Psoas muscle (tissue), 8 donors: ENCODE results near the gene ATG5. TPM values are rescaled to one million over a fixed set of nuclear protein-coding genes. Genes with fewer than 3 reads are reported as not detected.

Source experiments
- ATAC-seq, 4 donors: fragments of 200-7000 bp; cut with Tn5 transposase; one replicate each; pipeline ENCODE4 v1.9.1; 2020; ENCODE audit warnings: moderate library complexity in 3 of 4, mild to moderate bottlenecking in 2 of 4
- DNase-seq, 2 donors: peaks; one replicate each; pipeline ENCODE4 v3.0.0-alpha.2; 2020
- H3K27ac ChIP-seq: fragments of 200-600 bp; one replicate; pipeline ENCODE4 v1.8.0; 2022
- H3K27me3 ChIP-seq, 3 donors: fragments of 200-600 bp in 1 of 3; one replicate each; pipeline versions ENCODE4 v1.6.1 to v1.8.0; 2013 to 2022; ENCODE audit warnings: low read length in 2 of 3, mild to moderate bottlenecking in 2 of 3, moderate library complexity in 1 of 3; ENCODE audit not compliant: insufficient read depth in 3 of 3
- H3K36me3 ChIP-seq, 2 donors: fragments of 200-600 bp in 1 of 2; one replicate each; pipeline versions ENCODE4 v1.6.1 to v1.8.0; 2013 to 2022; ENCODE audit warnings: low read depth in 1 of 2, mild to moderate bottlenecking in 1 of 2, moderate library complexity in 1 of 2; ENCODE audit not compliant: insufficient read depth in 1 of 2
- H3K4me1 ChIP-seq: fragments of 200-600 bp; one replicate; pipeline ENCODE4 v1.8.0; 2022
- H3K4me3 ChIP-seq: fragments of 200-600 bp; one replicate; pipeline ENCODE4 v1.8.0; 2022; ENCODE audit warnings: mild to moderate bottlenecking
- H3K9me3 ChIP-seq: fragments of 200-600 bp; one replicate; pipeline ENCODE4 v1.8.0; 2022
- whole genome bisulfite sequencing, 3 donors: extraction: QIAGEN DNeasy Blood & Tissue Kit; methylation state at CpG; one replicate each; pipeline versions ENCODE4 v1.1.6 to v1.1.7; 2013; 5-methylcytosine and 5-hydroxymethylcytosine counted together
- intact Hi-C, 2 donors: fragments of 100-400 bp; cut with DNase I; formaldehyde crosslinking; loops; one replicate each; pipeline versions ENCODE4 v1.11.0 to v1.14.2; 2022
- long read RNA-seq, 2 donors: library from polyadenylated mRNA; unstranded; transcript quantifications; one replicate each; pipeline ENCODE4 v2.0.0, GENCODE V29; 2021
- polyA plus RNA-seq, 3 donors: library from polyadenylated mRNA; stranded (reverse); fragments of 200-250 nt; gene quantifications; one replicate each; pipeline ENCODE4 v1.2.3, GENCODE V29; 2013
- total RNA-seq, 4 donors: library from RNA; stranded (reverse); fragmentation: NEBNext Ultra II Directional in 2 of 4; extraction: Animal tissue kit (Norgen Biotek cat#: 25700) in 2 of 4; gene quantifications; one replicate each; pipeline versions ENCODE4 v1.2.1 to v1.2.4, GENCODE V29; 2021 to 2023
- TF ChIP-seq, protein P1 (sequence below): fragments of 200-600 bp; IDR thresholded peaks from one replicate; pipeline ENCODE4 v1.8.0; 2022; ENCODE audit warnings: antibody characterized with exemption
- donor health status: healthy with polysubstance abuse.
- donor health status: DM: no; HTN: no; CAD: no; lungs with moderate emphysema.
- donor health status: Bipolar disorder and iron deficiency.
- donor health status: healthy.
- donor health status: DM: yes; HTN: yes; CAD: no.
- donor health status: DM: no; HTN: no; CAD: no.
- donor health status: DM: no; HTN: no; CAD: no.
- donor health status: DM: yes; HTN: yes; CAD: no.

ATG5 gene
- total RNA-seq (10 to 100 TPM; 16.2 to 22.1 (median 18.6) TPM), polyA plus RNA-seq (10 to 100 TPM; 13.5 to 35.7 (median 28.9) TPM)
- long read RNA-seq, donor 1, transcript ATG5-204 (8 exons, 3,216 nt) = major isoform, 14 of 20 reads
- long read RNA-seq, donor 1, transcript ATG5-208 (7 exons, 3,035 nt) = minor isoform, 5 of 20 reads
- long read RNA-seq, donor 1, partial matches to known transcripts = 0 of 20 reads
- long read RNA-seq, donor 1, other reads (novel, unspliced or antisense) = 1 of 20 reads
- long read RNA-seq, donor 2, transcript ATG5-208 (7 exons, 3,035 nt) = minor isoform, 11 of 45 reads
- long read RNA-seq, donor 2, transcript ATG5-204 (8 exons, 3,216 nt) = major isoform, 28 of 45 reads
- long read RNA-seq, donor 2, partial matches to known transcripts = 2 of 45 reads
- long read RNA-seq, donor 2, other reads (novel, unspliced or antisense) = 4 of 45 reads

DNA sequence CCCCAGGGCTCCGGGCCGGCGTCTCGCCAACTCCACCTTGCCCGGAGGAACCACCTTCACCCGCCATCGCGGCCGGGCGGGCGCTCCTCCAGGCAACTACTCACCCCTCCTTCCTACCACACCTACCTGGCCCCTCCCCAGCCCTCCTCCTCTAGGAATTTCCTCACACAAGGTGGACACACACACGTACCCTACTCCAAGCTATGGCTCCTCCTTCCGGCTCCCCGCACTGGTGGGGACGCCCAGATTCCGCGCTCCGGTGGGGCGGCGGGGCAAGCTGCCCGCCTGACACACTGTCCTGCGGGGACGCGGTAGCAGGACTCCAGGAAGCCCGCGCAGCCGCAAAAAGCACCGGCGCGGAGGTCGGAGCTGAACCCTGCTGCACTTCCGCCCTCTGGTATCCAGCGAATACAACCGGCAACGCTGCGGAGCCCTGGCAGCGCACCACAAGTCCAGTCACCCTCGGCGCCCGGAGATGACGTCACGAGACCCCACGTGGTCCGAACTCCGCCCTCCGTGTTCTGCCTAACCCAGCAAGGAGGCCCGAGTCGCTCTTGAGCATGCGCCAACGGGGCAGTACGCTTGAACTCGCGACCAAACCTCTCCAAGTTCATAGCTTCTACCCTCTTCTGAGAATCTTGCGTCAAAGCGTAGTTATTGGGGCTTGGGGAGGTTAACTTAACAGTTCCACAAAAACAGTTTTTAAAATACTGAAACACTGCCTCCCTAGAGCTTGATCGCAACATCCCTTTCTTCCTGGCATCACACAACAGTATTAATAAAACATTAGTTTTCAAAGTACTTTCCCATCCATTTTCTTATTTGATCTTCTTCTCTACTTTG, at the start of gene ATG5:
TSS of gene ATG5 (minus strand) at position 425 of the 843 bp plus-strand sequence. CDS start 9,552 bp downstream, outside the sequence.
- Histone ChIP-seq H3K27ac (peak within 1 kb of the TSS; percentile 92), H3K4me3 (peak within 1 kb of the TSS; percentile 88), H3K9me3 (no peaks in the 10 kb centered on the region), H3K27me3 (peaks cover 0 to 4% (median 3%) of the 10 kb centered on the region in 3 donors), H3K36me3 (no peaks in the 10 kb centered on the region), H3K4me1 (peaks cover 8% of the 10 kb centered on the region)
- ATAC-seq (peak; percentile 96 to 99 (median 96)), DNase-seq (peak; percentile 100)
- TF ChIP-seq, protein P1, sequence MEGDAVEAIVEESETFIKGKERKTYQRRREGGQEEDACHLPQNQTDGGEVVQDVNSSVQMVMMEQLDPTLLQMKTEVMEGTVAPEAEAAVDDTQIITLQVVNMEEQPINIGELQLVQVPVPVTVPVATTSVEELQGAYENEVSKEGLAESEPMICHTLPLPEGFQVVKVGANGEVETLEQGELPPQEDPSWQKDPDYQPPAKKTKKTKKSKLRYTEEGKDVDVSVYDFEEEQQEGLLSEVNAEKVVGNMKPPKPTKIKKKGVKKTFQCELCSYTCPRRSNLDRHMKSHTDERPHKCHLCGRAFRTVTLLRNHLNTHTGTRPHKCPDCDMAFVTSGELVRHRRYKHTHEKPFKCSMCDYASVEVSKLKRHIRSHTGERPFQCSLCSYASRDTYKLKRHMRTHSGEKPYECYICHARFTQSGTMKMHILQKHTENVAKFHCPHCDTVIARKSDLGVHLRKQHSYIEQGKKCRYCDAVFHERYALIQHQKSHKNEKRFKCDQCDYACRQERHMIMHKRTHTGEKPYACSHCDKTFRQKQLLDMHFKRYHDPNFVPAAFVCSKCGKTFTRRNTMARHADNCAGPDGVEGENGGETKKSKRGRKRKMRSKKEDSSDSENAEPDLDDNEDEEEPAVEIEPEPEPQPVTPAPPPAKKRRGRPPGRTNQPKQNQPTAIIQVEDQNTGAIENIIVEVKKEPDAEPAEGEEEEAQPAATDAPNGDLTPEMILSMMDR = no peak
- intact Hi-C loops = no loop called here
- 1% methylated on average over 55 to 56 of the region's 56 CpGs for WGBS, 3 donors

DNA sequence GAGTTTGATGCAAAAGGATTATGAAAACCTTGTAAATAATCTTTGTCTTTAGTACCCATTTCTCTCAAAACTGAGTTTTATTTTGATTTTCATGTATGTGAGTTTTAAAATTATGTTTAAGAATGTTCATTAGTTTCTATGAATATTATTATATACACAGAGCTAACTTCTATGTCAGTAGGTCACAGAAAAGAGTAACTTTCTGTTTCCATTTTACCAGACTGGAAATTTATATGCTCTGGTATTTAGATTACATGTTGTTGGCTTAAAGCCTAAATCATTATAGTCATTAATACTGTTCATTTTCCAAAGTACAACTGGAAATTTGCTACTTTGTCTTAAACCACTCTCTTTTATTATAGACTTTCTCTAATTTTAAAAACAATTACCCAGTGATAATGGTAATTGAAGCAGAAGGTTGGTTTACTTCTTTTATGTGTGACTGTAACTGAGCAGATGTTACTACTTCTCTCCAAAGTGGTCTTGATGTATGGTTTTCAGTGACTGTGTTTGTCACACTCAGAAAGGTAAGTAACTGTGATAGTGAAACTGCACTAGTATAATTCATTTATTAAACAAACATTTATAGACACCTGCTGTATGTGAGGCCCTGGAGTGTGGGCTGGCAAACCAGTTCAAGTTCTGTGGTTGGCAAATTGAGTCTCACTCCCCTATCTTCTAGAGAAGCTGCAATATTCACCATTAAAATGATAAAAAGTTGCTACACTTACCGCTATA, 48.1 kb upstream of the ATG5 start:
- DNase-seq (no peak), ATAC-seq (no peak)
- WGBS, 3 donors = 95 to 100% (median 97%) methylated on average over 1 of the region's 1 CpG
- Histone ChIP-seq H3K27ac (no peak overlapping the region), H3K4me3 (no peak overlapping the region), H3K9me3 (no peaks in the 10 kb centered on the region), H3K36me3 (no peaks in the 10 kb centered on the region), H3K27me3 (peaks cover 0 to 4% (median 0%) of the 10 kb centered on the region in 3 donors), H3K4me1 (no peaks in the 10 kb centered on the region)
- TF ChIP-seq, protein P1 = no peak
- intact Hi-C loops = no loop called here

DNA sequence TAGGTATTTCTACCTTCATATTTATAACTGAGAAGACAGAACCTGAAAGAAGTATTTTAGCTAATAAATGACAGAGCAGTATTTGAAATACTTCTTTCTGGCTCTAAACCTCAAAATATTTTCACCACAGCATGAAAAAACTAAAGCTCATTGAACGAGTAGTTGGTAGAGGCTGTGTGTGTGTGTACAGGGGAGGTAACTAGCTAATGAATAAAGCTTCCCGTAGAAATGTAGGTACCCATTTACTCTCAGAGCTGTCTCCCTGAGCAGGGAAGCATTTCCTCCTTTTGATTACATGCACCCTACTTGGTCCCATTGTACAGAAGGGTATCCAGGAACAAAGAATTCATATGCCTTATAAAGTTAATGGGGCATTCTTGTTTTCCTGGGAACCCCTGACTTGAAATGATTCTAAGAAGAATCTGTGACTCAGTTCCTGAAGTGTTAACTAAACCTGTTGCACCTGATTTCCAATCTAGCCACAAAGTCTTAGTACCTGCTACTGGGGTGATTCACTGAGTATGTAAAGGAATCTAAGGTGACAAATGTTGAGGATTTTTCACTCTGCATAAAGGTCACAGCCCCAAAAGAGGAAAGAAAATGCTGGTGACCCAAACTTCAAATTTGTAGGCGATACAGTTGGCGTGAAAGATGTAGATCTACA, 47.4 kb upstream of the ATG5 start:
- H3K27me3 ChIP-seq = peaks cover 0 to 4% (median 0%) of the 10 kb centered on the region in 3 donors
- intact Hi-C loops = no loop called here
- 84 to 86% (median 86%) methylated on average over 4 of the region's 4 CpGs for WGBS, 3 donors
- H3K4me1 ChIP-seq = no peaks in the 10 kb centered on the region
- H3K4me3 ChIP-seq = no peak overlapping the region
- DNase-seq = no peak
- H3K9me3 ChIP-seq = no peaks in the 10 kb centered on the region
- no peak overlapping the region for H3K27ac ChIP-seq
- TF ChIP-seq, protein P1 = no peak
- H3K36me3 ChIP-seq = no peaks in the 10 kb centered on the region
- ATAC-seq = no peak

DNA sequence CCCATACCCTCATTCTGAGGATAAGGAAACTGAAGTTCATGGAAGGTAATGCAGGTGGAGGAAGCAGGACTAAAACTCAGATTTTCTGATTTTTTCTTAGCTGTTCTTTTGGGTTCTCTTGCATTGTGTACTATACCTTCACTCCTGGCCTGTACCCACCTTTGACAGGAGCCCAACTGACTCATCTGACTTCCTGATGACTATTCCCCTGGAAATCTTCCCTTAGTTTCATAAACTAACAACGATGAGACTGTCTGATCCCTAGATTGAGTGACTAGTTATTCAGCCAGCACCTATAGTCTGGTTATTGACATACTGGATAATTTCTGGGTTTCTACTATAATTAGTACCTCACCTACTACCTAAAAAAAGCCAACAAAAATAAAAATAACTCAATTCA, 45.1 kb upstream of the ATG5 start:
- TF ChIP-seq, protein P1 = no peak
- ATAC-seq (no peak), DNase-seq (no peak)
- no peaks in the 10 kb centered on the region for H3K9me3 ChIP-seq
- no peaks in the 10 kb centered on the region for H3K27me3 ChIP-seq
- H3K27ac ChIP-seq = no peak overlapping the region
- 33 to 68% (median 45%) methylated on average over 1 of the region's 1 CpG for WGBS, 3 donors
- H3K4me1 ChIP-seq = no peaks in the 10 kb centered on the region
- H3K4me3 ChIP-seq = no peak overlapping the region
- no peaks in the 10 kb centered on the region for H3K36me3 ChIP-seq
- intact Hi-C loops = no loop called here
